GM12878 (cell line): ENCODE results near the gene FSIP1. TPM values are rescaled to one million over a fixed set of nuclear protein-coding genes. Genes with fewer than 3 reads are reported as not detected.

Source experiments
- ATAC-seq: fragments of 200-7000 bp; cut with Tn5 transposase; 3 replicates; pipeline ENCODE4 v1.9.1; 2020; ENCODE audit warnings: mild to moderate bottlenecking, moderate library complexity
- BruUV-seq: library from RNA; stranded (reverse); fragments of 400-500 nt; replicated peaks from 2 replicates; lab custom pipeline; 2021; lab: Mats Ljungman, UMichigan
- CTCF ChIA-PET: fragments of 300-600 bp; sonication (Branson Sonifier 250); formaldehyde crosslinking; extraction: SDS; loops from one replicate; lab custom pipeline; 2021; ENCODE audit warnings: inconsistent platforms; lab: Yijun Ruan, JAX
- POLR2A ChIA-PET: fragments of 350-600 bp; formaldehyde crosslinking; extraction: SDS; loops from one replicate; lab custom pipeline; 2021; ENCODE audit warnings: inconsistent platforms; lab: Charles Lee
- RAD21 ChIA-PET: fragments of 300-600 bp; sonication (Branson Sonifier 250); formaldehyde crosslinking; loops from one replicate; lab custom pipeline; 2023; ENCODE audit warnings: antibody characterized with exemption; ENCODE audit not compliant: unreplicated experiment; lab: Charles Lee
- SMC1A ChIA-PET: fragments of 300-600 bp; sonication (Branson Sonifier 250); formaldehyde crosslinking; loops from one replicate; lab custom pipeline; 2023; ENCODE audit not compliant: unreplicated experiment, uncharacterized antibody; lab: Charles Lee
- DNase-seq: peaks from one replicate; pipeline ENCODE4 v3.0.0-alpha.2; 2011; ENCODE audit warnings: low read depth, low spot score
- FAIRE-seq: peaks from 3 replicates; lab custom pipeline; 2011; peaks lifted over from hg19 to GRCh38; lab: Jason Lieb, UNC
- H2AFZ ChIP-seq: 2 replicates; pipeline ENCODE4 v1.6.0; 2011; ENCODE audit warnings: low read depth, low read length, control low read depth; ENCODE audit not compliant: control insufficient read depth
- H3K27ac ChIP-seq: 2 replicates; pipeline ENCODE4 v1.5.1; 2011; ENCODE audit warnings: control low read depth; ENCODE audit not compliant: control insufficient read depth, insufficient read depth
- H3K27me3 ChIP-seq, 2 experiments: replicated peaks in 1 of 2; 2 replicates each; pipeline versions ENCODE4 v1.6.0 to v1.6.1; 2011; ENCODE audit warnings: low read length in 1 of 2; ENCODE audit not compliant: control insufficient read depth in 2 of 2, insufficient read depth in 2 of 2
- H3K36me3 ChIP-seq, 2 experiments: 2 replicates each; pipeline ENCODE4 v1.5.1; 2011; ENCODE audit warnings: low read length in 1 of 2; ENCODE audit not compliant: control insufficient read depth in 2 of 2, insufficient read depth in 2 of 2
- H3K4me1 ChIP-seq: 2 replicates; pipeline ENCODE4 v1.6.1; 2011; ENCODE audit warnings: mild to moderate bottlenecking, low read length, moderate library complexity, mixed read lengths; ENCODE audit not compliant: control insufficient read depth, insufficient read depth
- H3K4me2 ChIP-seq: 2 replicates; pipeline ENCODE4 v1.6.0; 2011; ENCODE audit warnings: control low read depth; ENCODE audit not compliant: control insufficient read depth, insufficient read depth
- H3K4me3 ChIP-seq: fragments of 200-600 bp; sonication (generic); 2 replicates; pipeline ENCODE4 v1.5.1; 2016
- H3K79me2 ChIP-seq: 2 replicates; pipeline ENCODE4 v1.6.0; 2011; ENCODE audit warnings: low read length; ENCODE audit not compliant: control insufficient read depth, insufficient read depth
- H3K9ac ChIP-seq: 2 replicates; pipeline ENCODE4 v1.8.0; 2011; ENCODE audit warnings: low read length, control low read depth, mixed read lengths; ENCODE audit not compliant: control insufficient read depth, insufficient read depth
- H3K9me3 ChIP-seq: replicated peaks from 3 replicates; pipeline ENCODE4 v1.5.1; 2011; ENCODE audit warnings: mild to moderate bottlenecking, low read length; ENCODE audit not compliant: control insufficient read depth, insufficient read depth
- H4K20me1 ChIP-seq: 2 replicates; pipeline ENCODE4 v1.6.0; 2011; ENCODE audit not compliant: control insufficient read depth, insufficient read depth
- BMI1 ChIP-seq: fragments of 450-650 bp; IDR thresholded peaks from 2 replicates; pipeline ENCODE4 v1.6.1; 2016; ENCODE audit warnings: mild to moderate bottlenecking, moderate library complexity, borderline replicate concordance
- CBFB ChIP-seq: IDR thresholded peaks from 2 replicates; pipeline ENCODE4 v1.6.1; 2016; ENCODE audit warnings: antibody characterized with exemption, low read depth
- CBX3 ChIP-seq: fragments of 200-600 bp; sonication (generic); IDR thresholded peaks from 2 replicates; pipeline ENCODE4 v1.6.1; 2016; ENCODE audit warnings: low read depth, borderline replicate concordance
- HCFC1 ChIP-seq: fragments of 150-350 bp; IDR thresholded peaks from 2 replicates; pipeline ENCODE4 v1.6.1; 2014; ENCODE audit warnings: low read length
- HDGF ChIP-seq: fragments of 450-650 bp; IDR thresholded peaks from 2 replicates; pipeline ENCODE4 v1.6.1; 2016; ENCODE audit warnings: antibody characterized with exemption
- IRF5 ChIP-seq: fragments of 450-650 bp; IDR thresholded peaks from 2 replicates; pipeline ENCODE4 v1.6.1; 2017; ENCODE audit warnings: borderline replicate concordance
- KLF5 ChIP-seq: fragments of 450-650 bp; IDR thresholded peaks from 2 replicates; pipeline ENCODE4 v1.6.1; 2014; ENCODE audit warnings: mild to moderate bottlenecking; ENCODE audit not compliant: partially characterized antibody
- MEF2B ChIP-seq: fragments of 450-650 bp; IDR thresholded peaks from 2 replicates; pipeline ENCODE4 v1.6.1; 2018; ENCODE audit warnings: mild to moderate bottlenecking, moderate library complexity; ENCODE audit not compliant: partially characterized antibody, poor library complexity, severe bottlenecking
- NR2C2 ChIP-seq: IDR thresholded peaks from 2 replicates; pipeline ENCODE4 v1.6.1; 2011; ENCODE audit warnings: borderline replicate concordance, low read depth; ENCODE audit not compliant: control insufficient read depth, insufficient read length
- POLR2AphosphoS2 ChIP-seq: IDR thresholded peaks from 2 replicates; pipeline ENCODE4 v1.6.1; 2011; ENCODE audit warnings: low read depth, mild to moderate bottlenecking, low read length, improper control_type of control experiment, moderate library complexity
- POU2F2 ChIP-seq: IDR thresholded peaks from 3 replicates; pipeline ENCODE4 v1.6.1; 2011; ENCODE audit warnings: low read depth, mild to moderate bottlenecking, low read length, borderline replicate concordance
- RELA ChIP-seq: fragments of 450-650 bp; IDR thresholded peaks from 2 replicates; pipeline ENCODE4 v1.8.0; 2014; ENCODE audit warnings: borderline replicate concordance; ENCODE audit not compliant: partially characterized antibody
- SPI1 ChIP-seq: IDR thresholded peaks from 2 replicates; pipeline ENCODE4 v1.6.1; 2011; ENCODE audit warnings: low read depth, mild to moderate bottlenecking, low read length, moderate library complexity, borderline replicate concordance; ENCODE audit not compliant: insufficient read depth
- TBL1XR1 ChIP-seq: IDR thresholded peaks from 2 replicates; pipeline ENCODE4 v1.6.1; 2012; ENCODE audit warnings: low read depth, low read length, improper control_type of control experiment
- WGBS: methylation state at CpG from one replicate; pipeline ENCODE4 v1.1.6; 2016; ENCODE audit warnings: low lambda C conversion rate; ENCODE audit not compliant: insufficient replicate concordance, insufficient coverage; ENCODE audit errors: missing lambda C conversion rate; 5-methylcytosine and 5-hydroxymethylcytosine counted together
- in situ Hi-C: fragments of 300-500 bp; cut with MboI; formaldehyde crosslinking; loops from 9 replicates; pipeline ENCODE4 v1.14.3; 2018; ENCODE audit warnings: mixed read lengths
- intact Hi-C: fragments of 100-400 bp; cut with micrococcal nuclease; formaldehyde crosslinking; loops from one replicate; pipeline ENCODE4 v1.14.2; 2022; ENCODE audit not compliant: unreplicated experiment
- polyA plus RNA-seq, 11 experiments: library from polyadenylated mRNA; depleted of rRNA in 4 of 11; unstranded in 6 of 11; stranded (reverse) in 5 of 11; fragments of >200 nt; fragmentation: Nextera tagmentation in 4 of 11; fragmentation: Illumina TruSeq in 1 of 11; extraction: Ambion mirVana in 4 of 11; extraction: Trizol in 1 of 11; gene quantifications; 1 replicate in 1 of 11; 2 replicates in 10 of 11; pipeline versions ENCODE4 v1.2.1 to v1.2.3, GENCODE V29; 2011 to 2016; ENCODE audit warnings: inconsistent platforms in 2 of 11, missing spikeins in 2 of 11, low read depth in 1 of 11
- total RNA-seq, 4 experiments: library from RNA; depleted of rRNA in 3 of 4; stranded (reverse); fragments of >200 nt in 3 of 4; fragmentation: Illumina TruSeq in 1 of 4; extraction: Trizol in 1 of 4; gene quantifications; 2 replicates each; pipeline versions ENCODE4 v1.2.1 to v1.2.3, GENCODE V29; 2013 to 2021
- TF ChIP-seq, protein P1 (sequence below): fragments of 450-650 bp; formaldehyde crosslinking; IDR thresholded peaks from 2 replicates; pipeline ENCODE4 v1.4.0; 2022; ENCODE audit warnings: mild to moderate bottlenecking, moderate library complexity
- TF ChIP-seq, protein P2 (sequence below): fragments of 150-350 bp; IDR thresholded peaks from 2 replicates; pipeline ENCODE4 v1.6.1; 2014; ENCODE audit warnings: mild to moderate bottlenecking, low read depth, low read length

The FSIP1 gene
- total and polyA plus RNA-seq, 10 of the 15 experiments (the other 5 are each of a cell fraction or from before 2014, with no cell fraction given): 0.15 to 0.67 (median 0.35) TPM

GRCh38 chr15:39564972-39565665 lies 217.5 kb downstream of the FSIP1 start:
- no peak overlapping the region for H3K27ac ChIP-seq
- 5% methylated on average over 4 of the region's 4 CpGs for WGBS
- no TSS peak for BruUV-seq
- H3K9me3 ChIP-seq: no peaks in the 10 kb centered on the region
- ChIA-PET CTCF (interaction anchor here (1.4 kb wide), 1 partner anchor 15 kb away, joined by 5 read pairs; no protein-coding TSS in a partner anchor), POLR2A (no interaction called here), SMC1A (no interaction called here)
- in situ Hi-C loops: no loop called here
- no peaks in the 10 kb centered on the region for H3K79me2 ChIP-seq
- FAIRE-seq: no peak
- no peak overlapping the region for H3K4me2 ChIP-seq
- H3K9ac ChIP-seq: no peak overlapping the region
- H3K4me3 ChIP-seq: no peak overlapping the region
- intact Hi-C loops: no loop called here
- DNase-seq: no peak
- ATAC-seq: no peak
- H2AFZ ChIP-seq: no peak overlapping the region
- no peak for TF ChIP-seq MEF2B
- no peak for TF ChIP-seq HDGF
- no peak for TF ChIP-seq RELA
- no peak for TF ChIP-seq CBFB
- no peak for TF ChIP-seq POU2F2
- no peak for TF ChIP-seq NR2C2
- no peak for TF ChIP-seq HCFC1
- TF ChIP-seq TBL1XR1: no peak
- no peak for TF ChIP-seq BMI1
- no peak for TF ChIP-seq POLR2AphosphoS2
- no peak for TF ChIP-seq IRF5
- TF ChIP-seq, protein P1, sequence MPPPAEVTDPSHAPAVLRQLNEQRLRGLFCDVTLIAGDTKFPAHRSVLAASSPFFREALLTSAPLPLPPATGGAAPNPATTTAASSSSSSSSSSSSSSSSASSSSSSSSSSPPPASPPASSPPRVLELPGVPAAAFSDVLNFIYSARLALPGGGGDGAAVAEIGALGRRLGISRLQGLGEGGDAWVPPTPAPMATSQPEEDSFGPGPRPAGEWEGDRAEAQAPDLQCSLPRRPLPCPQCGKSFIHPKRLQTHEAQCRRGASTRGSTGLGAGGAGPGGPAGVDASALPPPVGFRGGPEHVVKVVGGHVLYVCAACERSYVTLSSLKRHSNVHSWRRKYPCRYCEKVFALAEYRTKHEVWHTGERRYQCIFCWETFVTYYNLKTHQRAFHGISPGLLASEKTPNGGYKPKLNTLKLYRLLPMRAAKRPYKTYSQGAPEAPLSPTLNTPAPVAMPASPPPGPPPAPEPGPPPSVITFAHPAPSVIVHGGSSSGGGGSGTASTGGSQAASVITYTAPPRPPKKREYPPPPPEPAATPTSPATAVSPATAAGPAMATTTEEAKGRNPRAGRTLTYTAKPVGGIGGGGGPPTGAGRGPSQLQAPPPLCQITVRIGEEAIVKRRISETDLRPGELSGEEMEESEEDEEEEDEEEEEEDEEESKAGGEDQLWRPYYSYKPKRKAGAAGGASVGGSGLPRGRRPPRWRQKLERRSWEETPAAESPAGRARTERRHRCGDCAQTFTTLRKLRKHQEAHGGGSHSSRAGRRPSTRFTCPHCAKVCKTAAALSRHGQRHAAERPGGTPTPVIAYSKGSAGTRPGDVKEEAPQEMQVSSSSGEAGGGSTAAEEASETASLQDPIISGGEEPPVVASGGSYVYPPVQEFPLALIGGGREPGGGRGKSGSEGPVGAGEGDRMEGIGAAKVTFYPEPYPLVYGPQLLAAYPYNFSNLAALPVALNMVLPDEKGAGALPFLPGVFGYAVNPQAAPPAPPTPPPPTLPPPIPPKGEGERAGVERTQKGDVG (CRISPR knock-in tag): no peak
- no peak for TF ChIP-seq SPI1
- TF ChIP-seq, protein P2, sequence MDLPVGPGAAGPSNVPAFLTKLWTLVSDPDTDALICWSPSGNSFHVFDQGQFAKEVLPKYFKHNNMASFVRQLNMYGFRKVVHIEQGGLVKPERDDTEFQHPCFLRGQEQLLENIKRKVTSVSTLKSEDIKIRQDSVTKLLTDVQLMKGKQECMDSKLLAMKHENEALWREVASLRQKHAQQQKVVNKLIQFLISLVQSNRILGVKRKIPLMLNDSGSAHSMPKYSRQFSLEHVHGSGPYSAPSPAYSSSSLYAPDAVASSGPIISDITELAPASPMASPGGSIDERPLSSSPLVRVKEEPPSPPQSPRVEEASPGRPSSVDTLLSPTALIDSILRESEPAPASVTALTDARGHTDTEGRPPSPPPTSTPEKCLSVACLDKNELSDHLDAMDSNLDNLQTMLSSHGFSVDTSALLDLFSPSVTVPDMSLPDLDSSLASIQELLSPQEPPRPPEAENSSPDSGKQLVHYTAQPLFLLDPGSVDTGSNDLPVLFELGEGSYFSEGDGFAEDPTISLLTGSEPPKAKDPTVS: no peak
- no peak for TF ChIP-seq CBX3
- TF ChIP-seq KLF5: no peak
- TF ChIP-seq, all 136 proteins: peak for 0
- H3K4me1 ChIP-seq: no peaks in the 10 kb centered on the region
- no peaks in the 10 kb centered on the region for H3K27me3 ChIP-seq
- H3K36me3 ChIP-seq: no peaks in the 10 kb centered on the region
- H4K20me1 ChIP-seq: no peaks in the 10 kb centered on the region
- RAD21 ChIA-PET: no interaction called here
